Esophagus muscularis mucosa (tissue), 4 donors: Measurements from ENCODE around the gene MRPL51. TPM values are rescaled to one million over a fixed set of nuclear protein-coding genes. Genes with fewer than 3 reads are reported as not detected.

Source experiments
- DNase-seq: peaks from one replicate; pipeline ENCODE4 v3.0.0-alpha.2; 2017; ENCODE audit errors: extremely low spot score
- H3K27ac ChIP-seq, 4 donors: fragments of 200-600 bp; sonication (generic); replicated peaks in 1 of 4; 1 replicate in 3 of 4; 2 replicates in 1 of 4; pipeline ENCODE4 v1.5.1; 2016 to 2019; ENCODE audit warnings: mild to moderate bottlenecking in 1 of 4
- H3K27me3 ChIP-seq, 4 donors: fragments of 200-600 bp; sonication (generic); one replicate each; pipeline versions ENCODE4 v1.5.1 to v1.6.0; 2016 to 2019
- H3K36me3 ChIP-seq, 4 donors: fragments of 200-600 bp; sonication (generic); one replicate each; pipeline ENCODE4 v1.5.1; 2016 to 2019
- H3K4me1 ChIP-seq, 4 donors: fragments of 200-600 bp; sonication (generic); one replicate each; pipeline ENCODE4 v1.5.1; 2016 to 2019
- H3K4me3 ChIP-seq, 4 donors: fragments of 200-600 bp; sonication (generic); 1 replicate in 2 of 4; 2 replicates in 2 of 4; pipeline ENCODE4 v1.5.1; 2016 to 2019; ENCODE audit warnings: mild to moderate bottlenecking in 4 of 4, moderate library complexity in 1 of 4
- H3K9me3 ChIP-seq, 4 donors: fragments of 200-600 bp; sonication (generic); 1 replicate in 3 of 4; 2 replicates in 1 of 4; pipeline ENCODE4 v1.5.1; 2016 to 2019
- EP300 ChIP-seq: sonication (generic); formaldehyde crosslinking; IDR thresholded peaks from one replicate; pipeline ENCODE4 v1.6.1; 2017; ENCODE audit warnings: antibody characterized with exemption
- POLR2A ChIP-seq: fragments of 450-650 bp; IDR thresholded peaks from one replicate; pipeline ENCODE4 v1.6.1; 2017; ENCODE audit warnings: antibody characterized with exemption, moderate library complexity, mild to moderate bottlenecking, low read depth
- POLR2AphosphoS5 ChIP-seq, 2 donors: sonication (generic); formaldehyde crosslinking; IDR thresholded peaks; one replicate each; pipeline ENCODE4 v1.6.1; 2017; ENCODE audit warnings: antibody characterized with exemption in 2 of 2
- WGBS: methylation state at CpG from one replicate; pipeline ENCODE4 v1.1.5; 2018; 5-methylcytosine and 5-hydroxymethylcytosine counted together
- intact Hi-C: fragments of 100-400 bp; cut with DNase I; formaldehyde crosslinking; loops from one replicate; pipeline ENCODE4 v1.15.1; 2023
- total RNA-seq, 4 donors: library from RNA; depleted of rRNA; stranded (reverse); fragments of >200 nt; gene quantifications; one replicate each; pipeline versions ENCODE4 v1.1.0 to v1.2.1, GENCODE V29; 2016
- TF ChIP-seq, protein P1 (sequence below), 3 experiments: fragments of 200-600 bp in 2 of 3; fragments of 450-650 bp in 1 of 3; sonication (generic) in 2 of 3; IDR thresholded peaks; one replicate each; pipeline ENCODE4 v1.5.1; 2017 to 2019; ENCODE audit warnings: antibody characterized with exemption in 3 of 3, mild to moderate bottlenecking in 2 of 3, moderate library complexity in 1 of 3

The MRPL51 gene
- total RNA-seq, 4 donors from 2014 or later, result 62.3 to 105 (median 81.3) TPM

DNA sequence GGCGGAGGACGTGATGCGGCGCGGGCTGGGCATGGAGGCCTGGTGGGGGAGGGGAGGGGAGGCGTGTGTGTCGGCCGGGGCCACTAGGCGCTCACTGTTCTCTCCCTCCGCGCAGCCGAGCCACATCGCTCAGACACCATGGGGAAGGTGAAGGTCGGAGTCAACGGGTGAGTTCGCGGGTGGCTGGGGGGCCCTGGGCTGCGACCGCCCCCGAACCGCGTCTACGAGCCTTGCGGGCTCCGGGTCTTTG, 41.6 kb upstream of the MRPL51 start:
- Histone ChIP-seq H3K9me3 (no peaks in the 10 kb centered on the region), H3K36me3 (peaks cover 38 to 58% (median 51%) of the 10 kb centered on the region in 4 donors), H3K27me3 (no peaks in the 10 kb centered on the region), H3K4me1 (peaks cover 47 to 66% (median 63%) of the 10 kb centered on the region in 4 donors), H3K27ac (peak overlapping the region; percentile 93 to 99 (median 94)), H3K4me3 (peak overlapping the region; percentile 76 to 98 (median 80))
- no peak for DNase-seq
- TF ChIP-seq, protein P1, sequence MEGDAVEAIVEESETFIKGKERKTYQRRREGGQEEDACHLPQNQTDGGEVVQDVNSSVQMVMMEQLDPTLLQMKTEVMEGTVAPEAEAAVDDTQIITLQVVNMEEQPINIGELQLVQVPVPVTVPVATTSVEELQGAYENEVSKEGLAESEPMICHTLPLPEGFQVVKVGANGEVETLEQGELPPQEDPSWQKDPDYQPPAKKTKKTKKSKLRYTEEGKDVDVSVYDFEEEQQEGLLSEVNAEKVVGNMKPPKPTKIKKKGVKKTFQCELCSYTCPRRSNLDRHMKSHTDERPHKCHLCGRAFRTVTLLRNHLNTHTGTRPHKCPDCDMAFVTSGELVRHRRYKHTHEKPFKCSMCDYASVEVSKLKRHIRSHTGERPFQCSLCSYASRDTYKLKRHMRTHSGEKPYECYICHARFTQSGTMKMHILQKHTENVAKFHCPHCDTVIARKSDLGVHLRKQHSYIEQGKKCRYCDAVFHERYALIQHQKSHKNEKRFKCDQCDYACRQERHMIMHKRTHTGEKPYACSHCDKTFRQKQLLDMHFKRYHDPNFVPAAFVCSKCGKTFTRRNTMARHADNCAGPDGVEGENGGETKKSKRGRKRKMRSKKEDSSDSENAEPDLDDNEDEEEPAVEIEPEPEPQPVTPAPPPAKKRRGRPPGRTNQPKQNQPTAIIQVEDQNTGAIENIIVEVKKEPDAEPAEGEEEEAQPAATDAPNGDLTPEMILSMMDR (IDR thresholded peaks at IDR 0.05), result no peak
- TF ChIP-seq POLR2A (no peak), POLR2AphosphoS5 (IDR thresholded peaks at IDR 0.05) (no peak), EP300 (no peak)
- no CpG with 5 or more reads among the region's 25 CpGs for WGBS
- intact Hi-C loops, result loop anchor here (5.0 kb wide), 1 partner anchor 202 kb away; no protein-coding TSS in a partner anchor

DNA sequence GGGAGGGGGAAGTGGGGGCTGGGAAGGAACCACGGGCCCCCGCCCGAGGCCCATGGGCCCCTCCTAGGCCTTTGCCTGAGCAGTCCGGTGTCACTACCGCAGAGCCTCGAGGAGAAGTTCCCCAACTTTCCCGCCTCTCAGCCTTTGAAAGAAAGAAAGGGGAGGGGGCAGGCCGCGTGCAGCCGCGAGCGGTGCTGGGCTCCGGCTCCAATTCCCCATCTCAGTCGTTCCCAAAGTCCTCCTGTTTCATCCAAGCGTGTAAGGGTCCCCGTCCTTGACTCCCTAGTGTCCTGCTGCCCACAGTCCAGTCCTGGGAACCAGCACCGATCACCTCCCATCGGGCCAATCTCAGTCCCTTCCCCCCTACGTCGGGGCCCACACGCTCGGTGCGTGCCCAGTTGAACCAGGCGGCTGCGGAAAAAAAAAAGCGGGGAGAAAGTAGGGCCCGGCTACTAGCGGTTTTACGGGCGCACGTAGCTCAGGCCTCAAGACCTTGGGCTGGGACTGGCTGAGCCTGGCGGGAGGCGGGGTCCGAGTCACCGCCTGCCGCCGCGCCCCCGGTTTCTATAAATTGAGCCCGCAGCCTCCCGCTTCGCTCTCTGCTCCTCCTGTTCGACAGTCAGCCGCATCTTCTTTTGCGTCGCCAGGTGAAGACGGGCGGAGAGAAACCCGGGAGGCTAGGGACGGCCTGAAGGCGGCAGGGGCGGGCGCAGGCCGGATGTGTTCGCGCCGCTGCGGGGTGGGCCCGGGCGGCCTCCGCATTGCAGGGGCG, 41.0 kb upstream of the MRPL51 start, which contains the start of gene GAPDH:
GAPDH (plus strand) TSS at position 595 of the 772 bp plus-strand sequence. CDS start 316 bp downstream, outside the sequence.
- Histone ChIP-seq H3K9me3 (no peaks in the 10 kb centered on the region), H3K27me3 (no peaks in the 10 kb centered on the region), H3K4me1 (peaks cover 47 to 62% (median 60%) of the 10 kb centered on the region in 4 donors), H3K4me3 (peak within 1 kb of the TSS; percentile 76 to 98 (median 80)), H3K27ac (peak within 1 kb of the TSS; percentile 93 to 99 (median 94)), H3K36me3 (peaks cover 43 to 58% (median 54%) of the 10 kb centered on the region in 4 donors)
- WGBS, result 0% methylated on average over 18 of the region's 62 CpGs
- TF ChIP-seq, protein P1 (IDR thresholded peaks at IDR 0.05), result no peak
- TF ChIP-seq EP300 (no peak), POLR2AphosphoS5 (IDR thresholded peaks at IDR 0.05) (peak; percentile 86 to 99), POLR2A (peak; percentile 97)
- intact Hi-C loops, result loop anchor here (2.0 to 5.0 kb wide), 3 partner anchors 39 to 202 kb away; partner anchors contain the start of genes NCAPD2 and VAMP1
- peak; percentile 97 for DNase-seq

DNA sequence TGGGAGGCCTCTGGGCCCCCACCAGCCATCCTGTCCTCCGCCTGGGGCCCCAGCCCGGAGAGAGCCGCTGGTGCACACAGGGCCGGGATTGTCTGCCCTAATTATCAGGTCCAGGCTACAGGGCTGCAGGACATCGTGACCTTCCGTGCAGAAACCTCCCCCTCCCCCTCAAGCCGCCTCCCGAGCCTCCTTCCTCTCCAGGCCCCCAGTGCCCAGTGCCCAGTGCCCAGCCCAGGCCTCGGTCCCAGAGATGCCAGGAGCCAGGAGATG, 40.5 kb upstream of the MRPL51 start:
- DNase-seq, result peak; percentile 95
- Histone ChIP-seq H3K4me3 (peak overlapping the region; percentile 76 to 98 (median 80)), H3K27me3 (no peaks in the 10 kb centered on the region), H3K4me1 (peaks cover 47 to 61% (median 59%) of the 10 kb centered on the region in 4 donors), H3K9me3 (no peaks in the 10 kb centered on the region), H3K36me3 (peaks cover 46 to 58% (median 54%) of the 10 kb centered on the region in 4 donors), H3K27ac (peak overlapping the region; percentile 93 to 99 (median 94))
- WGBS, result 0% methylated on average over 7 of the region's 9 CpGs
- TF ChIP-seq, protein P1 (IDR thresholded peaks at IDR 0.05), result no peak
- TF ChIP-seq POLR2A, result no peak
- TF ChIP-seq POLR2AphosphoS5 (IDR thresholded peaks at IDR 0.05), result no peak
- intact Hi-C loops, result loop anchor here (2.0 to 5.0 kb wide), 3 partner anchors 39 to 201 kb away; partner anchors contain the start of genes NCAPD2 and VAMP1

DNA sequence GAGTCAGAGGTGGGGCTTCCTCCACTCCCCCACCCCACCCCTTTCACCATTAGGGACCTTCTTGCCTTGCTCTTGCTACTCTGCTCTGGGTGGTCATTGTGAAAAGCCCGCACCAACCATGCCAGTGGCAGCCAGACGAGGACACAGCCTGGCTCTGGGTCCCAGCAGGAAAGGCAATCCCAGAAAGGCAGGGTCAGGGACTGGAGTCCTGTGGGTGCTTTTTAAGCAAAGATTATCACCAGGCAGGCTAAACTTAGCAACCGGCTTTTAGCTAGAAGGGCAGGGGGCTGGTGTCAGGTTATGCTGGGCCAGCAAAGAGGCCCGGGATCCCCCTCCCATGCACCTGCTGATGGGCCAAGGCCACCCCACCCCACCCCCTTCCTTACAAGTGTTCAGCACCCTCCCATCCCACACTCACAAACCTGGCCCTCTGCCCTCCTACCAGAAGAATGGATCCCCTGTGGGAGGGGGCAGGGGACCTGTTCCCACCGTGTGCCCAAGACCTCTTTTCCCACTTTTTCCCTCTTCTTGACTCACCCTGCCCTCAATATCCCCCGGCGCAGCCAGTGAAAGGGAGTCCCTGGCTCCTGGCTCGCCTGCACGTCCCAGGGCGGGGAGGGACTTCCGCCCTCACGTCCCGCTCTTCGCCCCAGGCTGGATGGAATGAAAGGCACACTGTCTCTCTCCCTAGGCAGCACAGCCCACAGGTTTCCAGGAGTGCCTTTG, 40.0 kb upstream of the MRPL51 start:
- intact Hi-C loops, result loop anchor here (2.0 to 5.0 kb wide), 3 partner anchors 38 to 201 kb away; partner anchors contain the start of genes NCAPD2 and VAMP1
- Histone ChIP-seq H3K27ac (peak overlapping the region; percentile 93 to 99 (median 94)), H3K4me1 (peaks cover 42 to 56% (median 54%) of the 10 kb centered on the region in 4 donors), H3K4me3 (peak overlapping the region; percentile 76 to 98 (median 80)), H3K9me3 (no peaks in the 10 kb centered on the region), H3K27me3 (no peaks in the 10 kb centered on the region), H3K36me3 (peaks cover 46 to 58% (median 54%) of the 10 kb centered on the region in 4 donors)
- TF ChIP-seq POLR2A, result no peak
- TF ChIP-seq EP300, result no peak
- TF ChIP-seq POLR2AphosphoS5 (IDR thresholded peaks at IDR 0.05), result peak; percentile 54 to 72
- TF ChIP-seq, protein P1 (IDR thresholded peaks at IDR 0.05), result no peak
- under 1% methylated on average over 12 of the region's 14 CpGs for WGBS
- DNase-seq, result peak; percentile 94
